ENCODE measurements around the gene FKBP9. TPM values are rescaled to one million over a fixed set of nuclear protein-coding genes. Genes with fewer than 3 reads are reported as not detected.
"Not testable (repeated sequence)": the region's sequence is repeated elsewhere in the genome, so short reads cannot be mapped to it uniquely, and the experiment has no call there.

FKBP9 gene
- total RNA-seq, 3 donors from 2014 or later: 74.9 to 236 (median 100) TPM

- TF ChIP-seq, protein P1, sequence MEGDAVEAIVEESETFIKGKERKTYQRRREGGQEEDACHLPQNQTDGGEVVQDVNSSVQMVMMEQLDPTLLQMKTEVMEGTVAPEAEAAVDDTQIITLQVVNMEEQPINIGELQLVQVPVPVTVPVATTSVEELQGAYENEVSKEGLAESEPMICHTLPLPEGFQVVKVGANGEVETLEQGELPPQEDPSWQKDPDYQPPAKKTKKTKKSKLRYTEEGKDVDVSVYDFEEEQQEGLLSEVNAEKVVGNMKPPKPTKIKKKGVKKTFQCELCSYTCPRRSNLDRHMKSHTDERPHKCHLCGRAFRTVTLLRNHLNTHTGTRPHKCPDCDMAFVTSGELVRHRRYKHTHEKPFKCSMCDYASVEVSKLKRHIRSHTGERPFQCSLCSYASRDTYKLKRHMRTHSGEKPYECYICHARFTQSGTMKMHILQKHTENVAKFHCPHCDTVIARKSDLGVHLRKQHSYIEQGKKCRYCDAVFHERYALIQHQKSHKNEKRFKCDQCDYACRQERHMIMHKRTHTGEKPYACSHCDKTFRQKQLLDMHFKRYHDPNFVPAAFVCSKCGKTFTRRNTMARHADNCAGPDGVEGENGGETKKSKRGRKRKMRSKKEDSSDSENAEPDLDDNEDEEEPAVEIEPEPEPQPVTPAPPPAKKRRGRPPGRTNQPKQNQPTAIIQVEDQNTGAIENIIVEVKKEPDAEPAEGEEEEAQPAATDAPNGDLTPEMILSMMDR (IDR thresholded peaks at IDR 0.05): no peak
- no peak for TF ChIP-seq POLR2A (IDR thresholded peaks at IDR 0.05)
- no peak for TF ChIP-seq POLR2AphosphoS5 (IDR thresholded peaks at IDR 0.05)
- no peak overlapping the region for H3K4me3 ChIP-seq
- intact Hi-C loops (cut with DNase I; ENCODE audit: low total_unique reads): no loop called here
- H3K4me1 ChIP-seq: no peaks in the 10 kb centered on the region
- no peak for DNase-seq (ENCODE audit: low spot score in 2 of 2)
- no peaks in the 10 kb centered on the region for H3K9me3 ChIP-seq
- H3K27ac ChIP-seq: no peak overlapping the region
- no peaks in the 10 kb centered on the region for H3K27me3 ChIP-seq
- H3K36me3 ChIP-seq: no peaks in the 10 kb centered on the region
These were observed 41.2 kb upstream of the FKBP9 start for GRCh38 chr7:32916006-32916405.

DNA sequence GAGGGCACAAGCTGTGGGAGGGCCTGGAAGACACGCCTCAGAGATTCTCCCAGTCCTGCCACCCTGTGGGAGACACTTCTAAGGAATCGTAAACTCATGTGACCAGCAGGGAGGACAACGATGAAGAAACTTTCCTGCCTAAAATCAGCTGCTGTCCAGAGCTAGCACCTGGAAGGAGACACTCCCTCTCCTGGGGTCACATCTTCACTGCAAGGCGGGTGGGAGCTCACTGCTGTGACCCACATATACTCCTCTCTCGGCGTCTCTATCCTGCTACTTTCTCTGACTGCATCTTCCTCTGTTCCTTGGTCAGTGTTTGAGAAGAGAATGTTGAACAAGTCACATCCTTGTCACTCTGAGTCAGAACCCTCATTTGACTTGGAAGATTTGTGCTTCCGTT, 40.2 kb upstream of the FKBP9 start:
- H3K27ac ChIP-seq; intact Hi-C loops (cut with DNase I; ENCODE audit: low total_unique reads); H3K4me3 ChIP-seq; DNase-seq (ENCODE audit: low spot score in 2 of 2); H3K9me3 ChIP-seq; H3K4me1 ChIP-seq; H3K36me3 ChIP-seq; H3K27me3 ChIP-seq: not testable (repeated sequence)

GRCh38 chr7:32921896-32922295, 35.3 kb upstream of the FKBP9 start:
- TF ChIP-seq POLR2AphosphoS5 (IDR thresholded peaks at IDR 0.05) (no peak), POLR2A (IDR thresholded peaks at IDR 0.05) (no peak)
- TF ChIP-seq, protein P1 (IDR thresholded peaks at IDR 0.05): no peak
- Histone ChIP-seq H3K27ac (no peak overlapping the region), H3K36me3 (no peaks in the 10 kb centered on the region), H3K27me3 (no peaks in the 10 kb centered on the region), H3K9me3 (no peaks in the 10 kb centered on the region), H3K4me3 (no peak overlapping the region), H3K4me1 (no peaks in the 10 kb centered on the region)
- intact Hi-C loops (cut with DNase I; ENCODE audit: low total_unique reads): no loop called here
- no peak for DNase-seq (ENCODE audit: low spot score in 2 of 2)

GRCh38 chr7:32928785-32929298, 28.4 kb upstream of the FKBP9 start:
- no peaks in the 10 kb centered on the region for H3K27me3 ChIP-seq
- no peaks in the 10 kb centered on the region for H3K36me3 ChIP-seq
- TF ChIP-seq, protein P1 (IDR thresholded peaks at IDR 0.05): no peak
- no peak for TF ChIP-seq POLR2A (IDR thresholded peaks at IDR 0.05)
- no peak for TF ChIP-seq POLR2AphosphoS5 (IDR thresholded peaks at IDR 0.05)
- no peak for DNase-seq (ENCODE audit: low spot score in 2 of 2)
- no peak overlapping the region for H3K4me3 ChIP-seq
- H3K9me3 ChIP-seq: no peaks in the 10 kb centered on the region
- intact Hi-C loops (cut with DNase I; ENCODE audit: low total_unique reads): no loop called here
- H3K4me1 ChIP-seq: no peaks in the 10 kb centered on the region
- no peak overlapping the region for H3K27ac ChIP-seq

- Histone ChIP-seq H3K27ac (no peak overlapping the region), H3K36me3 (no peaks in the 10 kb centered on the region), H3K27me3 (no peaks in the 10 kb centered on the region), H3K4me1 (no peaks in the 10 kb centered on the region), H3K4me3 (no peak overlapping the region), H3K9me3 (no peaks in the 10 kb centered on the region)
- TF ChIP-seq, protein P1 (IDR thresholded peaks at IDR 0.05): no peak
- TF ChIP-seq POLR2AphosphoS5 (IDR thresholded peaks at IDR 0.05) (no peak), POLR2A (IDR thresholded peaks at IDR 0.05) (no peak)
- DNase-seq (ENCODE audit: low spot score in 2 of 2): no peak
- intact Hi-C loops (cut with DNase I; ENCODE audit: low total_unique reads): no loop called here
These were observed 27.7 kb upstream of the FKBP9 start for GRCh38 chr7:32929430-32930143.

All from breast epithelium (tissue), 4 donors.